Caco-2 (cell line): ENCODE results near the gene PLPP1. TPM values are rescaled to one million over a fixed set of nuclear protein-coding genes. Genes with fewer than 3 reads are reported as not detected.

Experiments
- BruUV-seq: library from RNA; stranded (reverse); fragments of 400-500 nt; replicated peaks from 2 replicates; lab custom pipeline; 2021; lab: Mats Ljungman, UMichigan
- CTCF ChIA-PET: fragments of 300-600 bp; sonication (Branson Sonifier 250); formaldehyde crosslinking; loops from one replicate; lab custom pipeline; 2022; ENCODE audit warnings: antibody characterized with exemption; lab: Charles Lee
- POLR2A ChIA-PET: fragments of 300-600 bp; sonication (Branson Sonifier 250); formaldehyde crosslinking; loops from one replicate; lab custom pipeline; 2022; ENCODE audit warnings: antibody characterized with exemption; lab: Charles Lee
- DNase-seq, 2 experiments: peaks; one replicate each; pipeline versions ENCODE4 v3.0.0 to v3.0.0-alpha.2; 2020 to 2022
- H3K27me3 ChIP-seq: replicated peaks from 2 replicates; pipeline ENCODE4 v1.6.0; 2011; ENCODE audit warnings: low read length; ENCODE audit not compliant: control insufficient read depth, insufficient read depth
- H3K36me3 ChIP-seq: 2 replicates; pipeline ENCODE4 v1.5.1; 2011; ENCODE audit warnings: low read length; ENCODE audit not compliant: control insufficient read depth, insufficient read depth
- H3K4me1 ChIP-seq: fragments of 250-450 bp; sonication (Bioruptor Pico); 2 replicates; pipeline ENCODE4 v1.5.1; 2020; ENCODE audit warnings: mild to moderate bottlenecking
- H3K4me3 ChIP-seq: 2 replicates; pipeline ENCODE4 v1.5.1; 2011; ENCODE audit warnings: low read depth, mild to moderate bottlenecking, control low read depth, low read length
- H3K9me3 ChIP-seq: fragments of 250-450 bp; sonication (Bioruptor Pico); 2 replicates; pipeline ENCODE4 v1.5.1; 2020; ENCODE audit warnings: mild to moderate bottlenecking, moderate library complexity
- H3K27ac Mint-ChIP-seq: one replicate; pipeline ENCODE4 v1.8.0; 2022; ENCODE audit warnings: mixed read lengths; ENCODE audit not compliant: unreplicated experiment
- H3K27me3 Mint-ChIP-seq: one replicate; pipeline ENCODE4 v1.8.0; 2022; ENCODE audit warnings: mixed read lengths; ENCODE audit not compliant: insufficient read depth, unreplicated experiment
- H3K36me3 Mint-ChIP-seq: one replicate; pipeline ENCODE4 v1.8.0; 2022; ENCODE audit warnings: mild to moderate bottlenecking, mixed read lengths; ENCODE audit not compliant: insufficient read depth, unreplicated experiment
- H3K4me1 Mint-ChIP-seq: one replicate; pipeline ENCODE4 v1.8.0; 2022; ENCODE audit warnings: low read depth, mixed read lengths; ENCODE audit not compliant: unreplicated experiment
- H3K4me3 Mint-ChIP-seq: one replicate; pipeline ENCODE4 v1.8.0; 2022; ENCODE audit warnings: mild to moderate bottlenecking, moderate library complexity, mixed read lengths; ENCODE audit not compliant: unreplicated experiment
- H3K9me3 Mint-ChIP-seq: one replicate; pipeline ENCODE4 v1.8.0; 2022; ENCODE audit warnings: mixed read lengths; ENCODE audit not compliant: unreplicated experiment
- CTCF ChIP-seq, 2 experiments: fragments of 200-600 bp in 1 of 2; IDR thresholded peaks; 1 replicate in 1 of 2; 2 replicates in 1 of 2; pipeline versions ENCODE4 v1.5.1 to v1.8.0; 2011 to 2022; ENCODE audit warnings: antibody characterized with exemption in 1 of 2, control low read depth in 1 of 2, inconsistent platforms in 1 of 2, low read depth in 1 of 2, low read length in 1 of 2, mild to moderate bottlenecking in 1 of 2, moderate library complexity in 1 of 2; ENCODE audit not compliant: insufficient read depth in 1 of 2, severe bottlenecking in 1 of 2, unreplicated experiment in 1 of 2
- intact Hi-C: fragments of 100-400 bp; cut with micrococcal nuclease; formaldehyde crosslinking; loops from one replicate; pipeline ENCODE4 v1.10.0; 2022; ENCODE audit not compliant: unreplicated experiment
- total RNA-seq: library from RNA; stranded (reverse); gene quantifications from 2 replicates; pipeline ENCODE4 v1.2.3, GENCODE V29; 2022

PLPP1 gene
- total RNA-seq, 1 experiment from 2014 or later, result 49.4 TPM

GRCh38 chr5:55406292-55406691, 128.5 kb downstream of the PLPP1 start:
- no peak overlapping the region for H3K4me3 Mint-ChIP-seq
- Histone ChIP-seq H3K9me3 (no peaks in the 10 kb centered on the region), H3K27me3 (no peaks in the 10 kb centered on the region), H3K36me3 (peaks cover 2% of the 10 kb centered on the region; the same call in 1 of the 2 replicates), H3K4me1 (no peaks in the 10 kb centered on the region), H3K4me3 (no peak overlapping the region)
- no peak overlapping the region for H3K27ac Mint-ChIP-seq
- ChIA-PET POLR2A (no interaction called here), CTCF (interaction anchor here (0.6 kb wide), 1 partner anchor 272 kb away, joined by 6 read pairs; no protein-coding TSS in a partner anchor)
- peaks cover 6% of the 10 kb centered on the region for H3K4me1 Mint-ChIP-seq
- intact Hi-C loops, result loop anchor here (10.0 kb wide), 1 partner anchor 231 kb away; the partner anchor contains the start of gene CDC20B
- no TSS peak for BruUV-seq
- H3K9me3 Mint-ChIP-seq, result no peaks in the 10 kb centered on the region
- H3K36me3 Mint-ChIP-seq, result peaks cover 46% of the 10 kb centered on the region
- no peaks in the 10 kb centered on the region for H3K27me3 Mint-ChIP-seq
- no peak for TF ChIP-seq CTCF (IDR thresholded peaks at IDR 0.05; ENCODE audit: insufficient read depth in 1 of 2, low read depth in 1 of 2, low read length in 1 of 2, severe bottlenecking in 1 of 2, unreplicated experiment in 1 of 2)
- DNase-seq, result no peak

- peak; percentile 26 to 40 for TF ChIP-seq CTCF (IDR thresholded peaks at IDR 0.05; ENCODE audit: insufficient read depth in 1 of 2, low read depth in 1 of 2, low read length in 1 of 2, severe bottlenecking in 1 of 2, unreplicated experiment in 1 of 2)
- H3K27ac Mint-ChIP-seq, result peak overlapping the region; percentile 23
- intact Hi-C loops, result loop anchor here (10.0 kb wide), 1 partner anchor 227 kb away; the partner anchor contains the start of gene CDC20B
- H3K36me3 Mint-ChIP-seq, result peaks cover 39% of the 10 kb centered on the region
- H3K27me3 Mint-ChIP-seq, result no peaks in the 10 kb centered on the region
- H3K9me3 ChIP-seq, result no peaks in the 10 kb centered on the region
- DNase-seq, result peak in 1 of 2 experiments; percentile 22
- CTCF ChIA-PET, result interaction anchor here (1.2 kb wide), 1 partner anchor 290 kb away, joined by 7 read pairs; no protein-coding TSS in a partner anchor
- H3K27me3 ChIP-seq, result no peaks in the 10 kb centered on the region
- BruUV-seq, result no TSS peak
- peaks cover 2% of the 10 kb centered on the region; the same call in 1 of the 2 replicates for H3K36me3 ChIP-seq
- H3K4me3 Mint-ChIP-seq, result no peak overlapping the region
- POLR2A ChIA-PET, result no interaction called here
- H3K4me3 ChIP-seq, result no peak overlapping the region
- H3K4me1 ChIP-seq, result no peaks in the 10 kb centered on the region
- H3K9me3 Mint-ChIP-seq, result no peaks in the 10 kb centered on the region
- H3K4me1 Mint-ChIP-seq, result no peaks in the 10 kb centered on the region
Measured at GRCh38 chr5:55402199-55402598, 132.6 kb downstream of the PLPP1 start.

- TF ChIP-seq CTCF (IDR thresholded peaks at IDR 0.05; ENCODE audit: insufficient read depth in 1 of 2, low read depth in 1 of 2, low read length in 1 of 2, severe bottlenecking in 1 of 2, unreplicated experiment in 1 of 2), result no peak
- BruUV-seq, result no TSS peak
- no peaks in the 10 kb centered on the region for H3K27me3 ChIP-seq
- H3K27ac Mint-ChIP-seq, result no peak overlapping the region
- H3K4me3 Mint-ChIP-seq, result no peak overlapping the region
- no peaks in the 10 kb centered on the region for H3K4me1 Mint-ChIP-seq
- no peak for DNase-seq
- CTCF ChIA-PET, result no interaction called here
- POLR2A ChIA-PET, result no interaction called here
- H3K9me3 Mint-ChIP-seq, result no peaks in the 10 kb centered on the region
- no peak overlapping the region for H3K4me3 ChIP-seq
- H3K36me3 ChIP-seq, result no peaks in the 10 kb centered on the region
- H3K27me3 Mint-ChIP-seq, result no peaks in the 10 kb centered on the region
- intact Hi-C loops, result no loop called here
- peaks cover 48% of the 10 kb centered on the region for H3K36me3 Mint-ChIP-seq
- peaks cover 7% of the 10 kb centered on the region for H3K9me3 ChIP-seq
- H3K4me1 ChIP-seq, result no peaks in the 10 kb centered on the region
Measured at GRCh38 chr5:55393501-55394175, 141.1 kb downstream of the PLPP1 start.
